HCT116 (cell line): ENCODE measurements around the gene CA4. TPM values are rescaled to one million over a fixed set of nuclear protein-coding genes. Genes with fewer than 3 reads are reported as not detected.

ENCODE experiments used
- ATAC-seq: fragments of 200-7000 bp; cut with Tn5 transposase; 2 replicates; pipeline ENCODE4 v1.9.1; 2020; ENCODE audit warnings: mild to moderate bottlenecking, moderate library complexity
- BruUV-seq: library from RNA; stranded (reverse); fragments of 400-500 nt; replicated peaks from 2 replicates; lab custom pipeline; 2021; lab: Mats Ljungman, UMichigan
- CTCF ChIA-PET: fragments of 300-600 bp; sonication (Branson Sonifier 250); formaldehyde crosslinking; loops from one replicate; lab custom pipeline; 2021; ENCODE audit warnings: antibody characterized with exemption; lab: Charles Lee
- POLR2A ChIA-PET: fragments of 300-600, 350-600 bp; sonication (Branson Sonifier 250); formaldehyde crosslinking; loops from one replicate; lab custom pipeline; 2021; ENCODE audit warnings: antibody characterized with exemption; lab: Charles Lee
- RAD21 ChIA-PET, 2 experiments: fragments of 300-600 bp; sonication (Branson Sonifier 250); formaldehyde crosslinking; loops; one replicate each; lab custom pipeline; 2023; ENCODE audit warnings: low total read pairs in 2 of 2; ENCODE audit not compliant: uncharacterized antibody in 2 of 2, unreplicated experiment in 2 of 2, low non-redundant PET in 1 of 2; lab: Charles Lee
- DNase-seq: peaks from one replicate; pipeline ENCODE4 v3.0.0-alpha.2; 2010; ENCODE audit warnings: low read depth, low spot score
- H2AFZ ChIP-seq: fragments of 200-600 bp; shearing (Covaris generic), sonication (generic); 2 replicates; pipeline ENCODE4 v1.6.1; 2017; ENCODE audit warnings: low read depth, mixed run types, mixed read lengths, antibody characterized with exemption, low read length; ENCODE audit not compliant: poor library complexity, severe bottlenecking
- H3K27ac ChIP-seq: 2 replicates; pipeline ENCODE4 v1.5.1; 2012; ENCODE audit warnings: low read depth, low read length
- H3K27me3 ChIP-seq: fragments of 200-600 bp; sonication (generic); 2 replicates; pipeline ENCODE4 v1.6.1; 2016; ENCODE audit warnings: mixed run types, low read length, mixed read lengths; ENCODE audit not compliant: insufficient read depth
- H3K36me3 ChIP-seq, 2 experiments: fragments of 200-500 bp in 1 of 2; fragments of 200-600 bp in 1 of 2; sonication (Bioruptor generic) in 1 of 2; sonication (generic) in 1 of 2; 2 replicates each; pipeline versions ENCODE4 v1.5.1 to v1.6.1; 2014 to 2016; ENCODE audit warnings: low read length in 2 of 2, inconsistent platforms in 1 of 2, mixed read lengths in 1 of 2, mixed run types in 1 of 2; ENCODE audit not compliant: insufficient read depth in 2 of 2, control insufficient read depth in 1 of 2
- H3K4me1 ChIP-seq, 2 experiments: fragments of 200-600 bp in 1 of 2; sonication (generic) in 1 of 2; 2 replicates each; pipeline versions ENCODE4 v1.5.1 to v1.6.1; 2012 to 2017; ENCODE audit warnings: low read length in 2 of 2, inconsistent platforms in 1 of 2, mild to moderate bottlenecking in 1 of 2, mixed read lengths in 1 of 2, mixed run types in 1 of 2, moderate library complexity in 1 of 2; ENCODE audit not compliant: insufficient read depth in 2 of 2, control insufficient read depth in 1 of 2
- H3K4me2 ChIP-seq: fragments of 200-600 bp; sonication (generic); 2 replicates; pipeline ENCODE4 v1.6.1; 2017; ENCODE audit warnings: mixed run types, low read length, mixed read lengths
- H3K4me3 ChIP-seq, 2 experiments: fragments of 200-600 bp in 1 of 2; sonication (generic) in 1 of 2; replicated peaks in 1 of 2; 2 replicates each; pipeline ENCODE4 v1.5.1; 2011 to 2016; ENCODE audit warnings: low read length in 2 of 2, control low read depth in 1 of 2, low read depth in 1 of 2, mild to moderate bottlenecking in 1 of 2, mixed read lengths in 1 of 2, mixed run types in 1 of 2
- H3K79me2 ChIP-seq: fragments of 200-600 bp; sonication (generic); 2 replicates; pipeline ENCODE4 v1.6.1; 2017; ENCODE audit warnings: mild to moderate bottlenecking, mixed run types, low read length, moderate library complexity, mixed read lengths; ENCODE audit not compliant: insufficient read depth
- H3K9ac ChIP-seq: fragments of 200-600 bp; sonication (generic); 2 replicates; pipeline ENCODE4 v1.6.1; 2016; ENCODE audit warnings: low read length, mixed read lengths
- H3K9me2 ChIP-seq: fragments of 200-600 bp; sonication (generic), shearing (Covaris generic); 2 replicates; pipeline ENCODE4 v1.6.1; 2017; ENCODE audit warnings: mixed run types, mild to moderate bottlenecking, moderate library complexity; ENCODE audit not compliant: insufficient read depth
- H3K9me3 ChIP-seq, 2 experiments: fragments of 200-500 bp in 1 of 2; fragments of 200-600 bp in 1 of 2; sonication (Bioruptor generic) in 1 of 2; sonication (generic) in 1 of 2; 2 replicates each; pipeline ENCODE4 v1.6.1; 2014 to 2017; ENCODE audit warnings: low read length in 2 of 2, mixed read lengths in 2 of 2, inconsistent platforms in 1 of 2, low read depth in 1 of 2, mild to moderate bottlenecking in 1 of 2, mixed run types in 1 of 2, moderate library complexity in 1 of 2; ENCODE audit not compliant: control insufficient read depth in 1 of 2, insufficient read depth in 1 of 2
- H4K20me1 ChIP-seq: fragments of 200-600 bp; sonication (generic), shearing (Covaris generic); 2 replicates; pipeline ENCODE4 v1.6.1; 2017; ENCODE audit warnings: mixed run types, mild to moderate bottlenecking, moderate library complexity; ENCODE audit not compliant: insufficient read depth
- ATF3 ChIP-seq: IDR thresholded peaks from 2 replicates; pipeline ENCODE4 v1.6.1; 2012
- CBX3 ChIP-seq: IDR thresholded peaks from 2 replicates; pipeline ENCODE4 v1.6.1; 2012; ENCODE audit warnings: low read depth
- CEBPB ChIP-seq: IDR thresholded peaks from 2 replicates; pipeline ENCODE4 v1.6.1; 2012; ENCODE audit warnings: low read depth
- EGR1 ChIP-seq: IDR thresholded peaks from 2 replicates; pipeline ENCODE4 v1.6.1; 2012; ENCODE audit warnings: low read depth
- ELF1 ChIP-seq: IDR thresholded peaks from 2 replicates; pipeline ENCODE4 v1.6.1; 2012; ENCODE audit warnings: low read depth, borderline replicate concordance
- EZH2 ChIP-seq: fragments of 200-600 bp; sonication (generic); IDR thresholded peaks from 2 replicates; pipeline ENCODE4 v1.6.1; 2017; ENCODE audit warnings: antibody characterized with exemption, mixed run types
- FOSL1 ChIP-seq: IDR thresholded peaks from 2 replicates; pipeline ENCODE4 v1.6.1; 2012; ENCODE audit warnings: low read depth
- MAX ChIP-seq: IDR thresholded peaks from 2 replicates; pipeline ENCODE4 v1.6.1; 2012
- POLR2A ChIP-seq: IDR thresholded peaks from 2 replicates; pipeline ENCODE4 v1.7.0; 2011; ENCODE audit warnings: borderline replicate concordance; ENCODE audit not compliant: insufficient read depth, insufficient read length; ENCODE audit errors: extremely low read depth
- RAD21 ChIP-seq: IDR thresholded peaks from 2 replicates; pipeline ENCODE4 v1.6.1; 2012; ENCODE audit warnings: low read depth, mild to moderate bottlenecking
- REST ChIP-seq: IDR thresholded peaks from 2 replicates; pipeline ENCODE4 v1.6.1; 2012; ENCODE audit warnings: low read depth
- SIN3A ChIP-seq: IDR thresholded peaks from 2 replicates; pipeline ENCODE4 v1.6.1; 2012; ENCODE audit warnings: low read depth
- TCF7L2 ChIP-seq: IDR thresholded peaks from 2 replicates; pipeline ENCODE4 v1.7.0; 2011; ENCODE audit warnings: borderline replicate concordance, inconsistent platforms; ENCODE audit not compliant: insufficient read depth, insufficient read length; ENCODE audit errors: extremely low read depth
- ZFX ChIP-seq: fragments of 450-650 bp; IDR thresholded peaks from 2 replicates; pipeline ENCODE4 v1.6.1; 2017
- ZNF274 ChIP-seq: fragments of 200-500 bp; sonication (Bioruptor generic); IDR thresholded peaks from 2 replicates; pipeline ENCODE4 v1.6.1; 2014; ENCODE audit warnings: mild to moderate bottlenecking, low read depth, low read length, inconsistent platforms
- intact Hi-C: fragments of 100-400 bp; cut with micrococcal nuclease; formaldehyde crosslinking; loops from 2 replicates; pipeline ENCODE4 v1.10.0; 2022
- total RNA-seq: library from RNA; stranded (reverse); gene quantifications from one replicate; pipeline ENCODE4 v1.2.1, GENCODE V29; 2021; ENCODE audit not compliant: unreplicated experiment

Gene CA4
- total RNA-seq, 1 experiment from 2014 or later, result 0.20 TPM

- H3K4me3 ChIP-seq, result no peak overlapping the region
- DNase-seq, result no peak
- intact Hi-C loops, result no loop called here
- H4K20me1 ChIP-seq, result no peaks in the 10 kb centered on the region
- H3K9me3 ChIP-seq, result no peaks in the 10 kb centered on the region
- H3K4me2 ChIP-seq, result no peak overlapping the region
- ChIA-PET RAD21 (no interaction called here), POLR2A (no interaction called here), CTCF (interaction anchor here (0.7 kb wide), 1 partner anchor 28 kb away, joined by 3 read pairs; no protein-coding TSS in a partner anchor)
- H3K9me2 ChIP-seq, result no peaks in the 10 kb centered on the region
- ATAC-seq, result no peak
- H3K36me3 ChIP-seq, result no peaks in the 10 kb centered on the region
- H3K27me3 ChIP-seq, result no peaks in the 10 kb centered on the region
- no peak for TF ChIP-seq SIN3A
- no peak for TF ChIP-seq EZH2
- no peak for TF ChIP-seq CBX3
- TF ChIP-seq EGR1, result no peak
- TF ChIP-seq MAX, result no peak
- no peak for TF ChIP-seq ZNF274
- no peak for TF ChIP-seq FOSL1
- no peak for TF ChIP-seq POLR2A
- no TSS peak for BruUV-seq
- H3K4me1 ChIP-seq, result peaks cover 0 to 25% of the 10 kb centered on the region in 2 experiments; a peak in 1 of 4 replicates
- H3K9ac ChIP-seq, result no peak overlapping the region
- H3K27ac ChIP-seq, result no peak overlapping the region
- no peak overlapping the region for H2AFZ ChIP-seq
- H3K79me2 ChIP-seq, result no peaks in the 10 kb centered on the region
These were observed 21.3 kb downstream of the CA4 start for GRCh38 chr17:60170835-60171752.

GRCh38 chr17:60171753-60172079 lies 21.9 kb downstream of the CA4 start:
- POLR2A ChIA-PET, result no interaction called here
- H3K79me2 ChIP-seq, result no peaks in the 10 kb centered on the region
- peaks cover 0 to 21% of the 10 kb centered on the region in 2 experiments; a peak in 1 of 4 replicates for H3K4me1 ChIP-seq
- no peak for ATAC-seq
- no peaks in the 10 kb centered on the region for H3K36me3 ChIP-seq
- intact Hi-C loops, result no loop called here
- no peaks in the 10 kb centered on the region for H3K27me3 ChIP-seq
- no peaks in the 10 kb centered on the region for H4K20me1 ChIP-seq
- H3K4me3 ChIP-seq, result no peak overlapping the region
- RAD21 ChIA-PET, result no interaction called here
- BruUV-seq, result no TSS peak
- CTCF ChIA-PET, result interaction anchor here (0.7 kb wide), 1 partner anchor 29 kb away, joined by 3 read pairs; no protein-coding TSS in a partner anchor
- H2AFZ ChIP-seq, result no peak overlapping the region
- no peak overlapping the region for H3K4me2 ChIP-seq
- no peaks in the 10 kb centered on the region for H3K9me2 ChIP-seq
- no peak overlapping the region for H3K27ac ChIP-seq
- no peak for DNase-seq
- H3K9ac ChIP-seq, result no peak overlapping the region
- no peaks in the 10 kb centered on the region for H3K9me3 ChIP-seq
- TF ChIP-seq RAD21 (no peak), ZFX (no peak), REST (no peak), FOSL1 (no peak), ZNF274 (no peak), ATF3 (no peak), EZH2 (no peak), ELF1 (no peak), TCF7L2 (no peak), EGR1 (no peak), CEBPB (no peak), SIN3A (no peak)
